ENCODE data around the gene HNRNPU. TPM values are rescaled to one million over a fixed set of nuclear protein-coding genes. Genes with fewer than 3 reads are reported as not detected.

HNRNPU gene
- total and polyA plus RNA-seq, 2 of the 13 experiments (the other 11 are each of a cell fraction or from before 2014, with no cell fraction given) = 101 to 508 TPM

DNA sequence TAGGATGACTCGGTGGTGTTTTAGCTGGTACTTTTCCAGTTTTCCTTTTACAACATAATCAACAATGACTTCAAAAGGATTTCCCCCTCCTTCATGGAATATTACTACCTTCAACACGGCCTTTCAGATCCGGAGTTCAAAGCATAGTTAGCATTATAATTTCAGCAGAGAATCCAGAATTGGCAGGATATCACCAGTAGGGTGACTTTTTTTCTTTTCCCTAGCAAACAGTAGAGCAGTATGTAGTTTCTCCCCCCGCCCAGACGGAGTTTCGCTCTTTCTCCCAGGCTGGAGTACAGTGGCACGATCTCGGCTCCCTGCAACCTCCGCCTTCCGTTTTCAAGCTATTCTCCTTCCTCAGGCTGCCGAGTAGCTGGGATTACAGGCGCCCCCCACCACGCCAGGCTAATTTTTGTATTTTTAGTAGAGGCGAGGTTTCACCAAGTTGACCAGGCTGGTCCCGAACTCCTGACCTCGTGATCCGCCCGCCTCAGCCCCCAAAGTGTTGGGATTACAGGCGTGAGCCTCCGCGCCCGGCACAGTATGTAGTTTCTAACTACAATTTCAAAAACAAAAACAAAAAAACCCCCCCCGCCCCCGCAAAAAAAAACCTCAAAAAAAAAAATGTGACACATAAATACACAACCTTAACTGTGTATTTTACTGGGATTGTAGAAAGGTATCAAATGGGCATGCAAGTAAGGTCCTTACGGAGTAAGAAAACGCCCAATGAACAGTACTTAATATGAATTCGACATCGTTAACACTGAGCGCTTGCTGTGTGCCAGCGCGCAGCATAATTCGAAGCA is 30.4 kb downstream of the HNRNPU start (continued):
- TF ChIP-seq, protein P1, sequence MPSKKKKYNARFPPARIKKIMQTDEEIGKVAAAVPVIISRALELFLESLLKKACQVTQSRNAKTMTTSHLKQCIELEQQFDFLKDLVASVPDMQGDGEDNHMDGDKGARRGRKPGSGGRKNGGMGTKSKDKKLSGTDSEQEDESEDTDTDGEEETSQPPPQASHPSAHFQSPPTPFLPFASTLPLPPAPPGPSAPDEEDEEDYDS (CRISPR knock-in tag; IDR thresholded peaks at IDR 0.05) = peak; percentile 72
- TF ChIP-seq RXRA (CRISPR knock-in tag; IDR thresholded peaks at IDR 0.05) = no peak
- TF ChIP-seq ZNF441 (CRISPR knock-in tag; IDR thresholded peaks at IDR 0.05; ENCODE audit: borderline replicate concordance) = peak; percentile 97
- TF ChIP-seq ZBTB21 (CRISPR knock-in tag; IDR thresholded peaks at IDR 0.05) = no peak
- TF ChIP-seq, protein P2, sequence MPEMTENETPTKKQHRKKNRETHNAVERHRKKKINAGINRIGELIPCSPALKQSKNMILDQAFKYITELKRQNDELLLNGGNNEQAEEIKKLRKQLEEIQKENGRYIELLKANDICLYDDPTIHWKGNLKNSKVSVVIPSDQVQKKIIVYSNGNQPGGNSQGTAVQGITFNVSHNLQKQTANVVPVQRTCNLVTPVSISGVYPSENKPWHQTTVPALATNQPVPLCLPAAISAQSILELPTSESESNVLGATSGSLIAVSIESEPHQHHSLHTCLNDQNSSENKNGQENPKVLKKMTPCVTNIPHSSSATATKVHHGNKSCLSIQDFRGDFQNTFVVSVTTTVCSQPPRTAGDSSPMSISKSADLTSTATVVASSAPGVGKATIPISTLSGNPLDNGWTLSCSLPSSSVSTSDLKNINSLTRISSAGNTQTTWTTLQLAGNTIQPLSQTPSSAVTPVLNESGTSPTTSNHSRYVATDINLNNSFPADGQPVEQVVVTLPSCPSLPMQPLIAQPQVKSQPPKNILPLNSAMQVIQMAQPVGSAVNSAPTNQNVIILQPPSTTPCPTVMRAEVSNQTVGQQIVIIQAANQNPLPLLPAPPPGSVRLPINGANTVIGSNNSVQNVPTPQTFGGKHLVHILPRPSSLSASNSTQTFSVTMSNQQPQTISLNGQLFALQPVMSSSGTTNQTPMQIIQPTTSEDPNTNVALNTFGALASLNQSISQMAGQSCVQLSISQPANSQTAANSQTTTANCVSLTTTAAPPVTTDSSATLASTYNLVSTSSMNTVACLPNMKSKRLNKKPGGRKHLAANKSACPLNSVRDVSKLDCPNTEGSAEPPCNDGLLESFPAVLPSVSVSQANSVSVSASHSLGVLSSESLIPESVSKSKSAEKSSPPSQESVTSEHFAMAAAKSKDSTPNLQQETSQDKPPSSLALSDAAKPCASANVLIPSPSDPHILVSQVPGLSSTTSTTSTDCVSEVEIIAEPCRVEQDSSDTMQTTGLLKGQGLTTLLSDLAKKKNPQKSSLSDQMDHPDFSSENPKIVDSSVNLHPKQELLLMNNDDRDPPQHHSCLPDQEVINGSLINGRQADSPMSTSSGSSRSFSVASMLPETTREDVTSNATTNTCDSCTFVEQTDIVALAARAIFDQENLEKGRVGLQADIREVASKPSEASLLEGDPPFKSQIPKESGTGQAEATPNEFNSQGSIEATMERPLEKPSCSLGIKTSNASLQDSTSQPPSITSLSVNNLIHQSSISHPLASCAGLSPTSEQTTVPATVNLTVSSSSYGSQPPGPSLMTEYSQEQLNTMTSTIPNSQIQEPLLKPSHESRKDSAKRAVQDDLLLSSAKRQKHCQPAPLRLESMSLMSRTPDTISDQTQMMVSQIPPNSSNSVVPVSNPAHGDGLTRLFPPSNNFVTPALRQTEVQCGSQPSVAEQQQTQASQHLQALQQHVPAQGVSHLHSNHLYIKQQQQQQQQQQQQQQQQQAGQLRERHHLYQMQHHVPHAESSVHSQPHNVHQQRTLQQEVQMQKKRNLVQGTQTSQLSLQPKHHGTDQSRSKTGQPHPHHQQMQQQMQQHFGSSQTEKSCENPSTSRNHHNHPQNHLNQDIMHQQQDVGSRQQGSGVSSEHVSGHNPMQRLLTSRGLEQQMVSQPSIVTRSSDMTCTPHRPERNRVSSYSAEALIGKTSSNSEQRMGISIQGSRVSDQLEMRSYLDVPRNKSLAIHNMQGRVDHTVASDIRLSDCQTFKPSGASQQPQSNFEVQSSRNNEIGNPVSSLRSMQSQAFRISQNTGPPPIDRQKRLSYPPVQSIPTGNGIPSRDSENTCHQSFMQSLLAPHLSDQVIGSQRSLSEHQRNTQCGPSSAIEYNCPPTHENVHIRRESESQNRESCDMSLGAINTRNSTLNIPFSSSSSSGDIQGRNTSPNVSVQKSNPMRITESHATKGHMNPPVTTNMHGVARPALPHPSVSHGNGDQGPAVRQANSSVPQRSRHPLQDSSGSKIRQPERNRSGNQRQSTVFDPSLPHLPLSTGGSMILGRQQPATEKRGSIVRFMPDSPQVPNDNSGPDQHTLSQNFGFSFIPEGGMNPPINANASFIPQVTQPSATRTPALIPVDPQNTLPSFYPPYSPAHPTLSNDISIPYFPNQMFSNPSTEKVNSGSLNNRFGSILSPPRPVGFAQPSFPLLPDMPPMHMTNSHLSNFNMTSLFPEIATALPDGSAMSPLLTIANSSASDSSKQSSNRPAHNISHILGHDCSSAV (CRISPR knock-in tag; IDR thresholded peaks at IDR 0.05; ENCODE audit: borderline replicate concordance) = no peak
- 0 out of 2 replicates have a peak, but pooled peaks have one; percentile 13 for TF ChIP-seq GATAD1 (CRISPR knock-in tag; IDR thresholded peaks at IDR 0.05)
- peak; percentile 70 for TF ChIP-seq TAF1 (CRISPR knock-in tag; IDR thresholded peaks at IDR 0.05)
- TF ChIP-seq, protein P3, sequence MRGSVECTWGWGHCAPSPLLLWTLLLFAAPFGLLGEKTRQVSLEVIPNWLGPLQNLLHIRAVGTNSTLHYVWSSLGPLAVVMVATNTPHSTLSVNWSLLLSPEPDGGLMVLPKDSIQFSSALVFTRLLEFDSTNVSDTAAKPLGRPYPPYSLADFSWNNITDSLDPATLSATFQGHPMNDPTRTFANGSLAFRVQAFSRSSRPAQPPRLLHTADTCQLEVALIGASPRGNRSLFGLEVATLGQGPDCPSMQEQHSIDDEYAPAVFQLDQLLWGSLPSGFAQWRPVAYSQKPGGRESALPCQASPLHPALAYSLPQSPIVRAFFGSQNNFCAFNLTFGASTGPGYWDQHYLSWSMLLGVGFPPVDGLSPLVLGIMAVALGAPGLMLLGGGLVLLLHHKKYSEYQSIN (CRISPR knock-in tag; IDR thresholded peaks at IDR 0.05; ENCODE audit: borderline replicate concordance) = no peak
- TF ChIP-seq NCOA2 (CRISPR knock-in tag; IDR thresholded peaks at IDR 0.05) = peak; percentile 87
- TF ChIP-seq FOXK2 (IDR thresholded peaks at IDR 0.05) = peak; percentile 74
- no peak for TF ChIP-seq ZNF678 (CRISPR knock-in tag; IDR thresholded peaks at IDR 0.05)
- TF ChIP-seq DR1 (CRISPR knock-in tag; IDR thresholded peaks at IDR 0.05) = no peak
- TF ChIP-seq, protein P4, sequence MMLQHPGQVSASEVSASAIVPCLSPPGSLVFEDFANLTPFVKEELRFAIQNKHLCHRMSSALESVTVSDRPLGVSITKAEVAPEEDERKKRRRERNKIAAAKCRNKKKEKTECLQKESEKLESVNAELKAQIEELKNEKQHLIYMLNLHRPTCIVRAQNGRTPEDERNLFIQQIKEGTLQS (CRISPR knock-in tag; IDR thresholded peaks at IDR 0.05) = no peak
- TF ChIP-seq, protein P5, sequence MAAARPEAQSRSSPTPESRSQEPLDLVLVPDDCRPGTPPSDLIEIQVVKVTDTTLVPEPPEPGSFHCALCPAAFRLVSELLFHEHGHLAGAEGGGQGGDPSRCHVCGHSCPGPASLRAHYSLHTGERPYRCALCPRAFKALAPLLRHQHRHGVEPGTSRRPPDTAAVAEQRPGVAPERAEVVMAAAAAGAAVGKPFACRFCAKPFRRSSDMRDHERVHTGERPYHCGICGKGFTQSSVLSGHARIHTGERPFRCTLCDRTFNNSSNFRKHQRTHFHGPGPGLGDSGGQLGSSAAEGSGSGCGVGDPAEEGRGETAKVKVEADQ (CRISPR knock-in tag; IDR thresholded peaks at IDR 0.05; ENCODE audit: borderline replicate concordance) = no peak
- TF ChIP-seq HES4 (CRISPR knock-in tag; IDR thresholded peaks at IDR 0.05; ENCODE audit: borderline replicate concordance) = no peak
- TF ChIP-seq MIER3 (CRISPR knock-in tag; IDR thresholded peaks at IDR 0.05; ENCODE audit: borderline replicate concordance) = 0 out of 2 replicates have a peak, but pooled peaks have one; percentile 35
- no peak for TF ChIP-seq CHCHD3 (CRISPR knock-in tag; IDR thresholded peaks at IDR 0.05)
- TF ChIP-seq HMG20A (CRISPR knock-in tag; IDR thresholded peaks at IDR 0.05; ENCODE audit: borderline replicate concordance) = peak; percentile 75; the same call in 1 of the 2 replicates
- no peak for TF ChIP-seq ZNF337 (CRISPR knock-in tag; IDR thresholded peaks at IDR 0.05; ENCODE audit: borderline replicate concordance, low read depth)

Measured in HepG2 (cell line).